ENCODE data around the gene DGKQ. TPM values are rescaled to one million over a fixed set of nuclear protein-coding genes. Genes with fewer than 3 reads are reported as not detected.

Gene DGKQ
- total RNA-seq, 1 experiment from 2014 or later = 12.4 TPM

GRCh38 chr4:1022051-1022738 is 48.8 kb upstream of the DGKQ start:
- Histone ChIP-seq H2BK120ac (ENCODE audit: low read depth, low read length, poor library complexity, severe bottlenecking) (no peak overlapping the region), H3T11ph (ENCODE audit: low read length) (no peak overlapping the region), H4K91ac (ENCODE audit: insufficient read length, low read depth, low read length) (no peak overlapping the region), H3K27ac (ENCODE audit: insufficient read length, low read depth, low read length) (no peak overlapping the region), H3K4me2 (ENCODE audit: insufficient read depth, insufficient read length, low read length) (no peak overlapping the region), H3K56ac (ENCODE audit: insufficient read length, low read depth, low read length) (no peak overlapping the region), H3K14ac (ENCODE audit: insufficient read depth, low read length) (no peak overlapping the region; the same call in 1 of the 2 replicates), H3K79me1 (ENCODE audit: insufficient read depth, low read depth, low read length, poor library complexity, severe bottlenecking) (no peaks in the 10 kb centered on the region), H3K4me1 (ENCODE audit: insufficient read depth, low read length) (no peaks in the 10 kb centered on the region; the same call in 1 of the 2 replicates), H3K23ac (ENCODE audit: insufficient read length, low read depth, low read length) (no peak overlapping the region), H2AK5ac (ENCODE audit: insufficient read length, low read length) (no peak overlapping the region), H2BK20ac (ENCODE audit: low read depth, low read length, poor library complexity, severe bottlenecking) (no peak overlapping the region), H4K8ac (replicated peaks; ENCODE audit: insufficient read length, low read depth, low read length) (no peak overlapping the region), H3K9ac (ENCODE audit: extremely low read depth, insufficient read length, low read length) (no peak overlapping the region), H3K27me3 (ENCODE audit: insufficient read depth, low read length) (no peaks in the 10 kb centered on the region), H3K18ac (ENCODE audit: insufficient read length, low read depth, low read length) (no peak overlapping the region), H3K9me3 (ENCODE audit: control insufficient read depth, low read depth, low read length) (no peaks in the 10 kb centered on the region), H2BK5ac (ENCODE audit: insufficient read length, low read length) (no peak overlapping the region), H3K4ac (ENCODE audit: low read depth, low read length) (no peak overlapping the region), H2BK15ac (ENCODE audit: low read depth, low read length) (no peak overlapping the region), H2BK12ac (ENCODE audit: insufficient read length, low read depth, low read length) (no peak overlapping the region), H4K20me1 (ENCODE audit: control insufficient read depth, insufficient read depth, insufficient read length) (no peaks in the 10 kb centered on the region), H2AFZ (ENCODE audit: low read length) (no peak overlapping the region), H4K5ac (ENCODE audit: insufficient read length, low read depth, low read length) (no peak overlapping the region), H3K79me2 (ENCODE audit: insufficient read depth, low read length) (no peaks in the 10 kb centered on the region), H3K23me2 (ENCODE audit: insufficient read length, low read depth, low read length, poor library complexity, severe bottlenecking) (no peaks in the 10 kb centered on the region)
- no CpG with 5 or more reads among the region's 46 CpGs for WGBS (ENCODE audit: extremely low coverage, insufficient read length, low lambda C conversion rate)
- no peaks in the 10 kb centered on the region for H3K27me3 Mint-ChIP-seq (ENCODE audit: low read depth)
- TF ChIP-seq CTCF (conservative IDR thresholded peaks at IDR 0.05) = no peak
- no peak overlapping the region for H3K27ac Mint-ChIP-seq
- H3K4me1 Mint-ChIP-seq = peaks cover 4 to 17% of the 10 kb centered on the region in 2 experiments; a peak in 3 of 4 replicates
- H3K4me3 Mint-ChIP-seq = no peak overlapping the region
- H3K9me3 Mint-ChIP-seq = peaks cover 0 to 2% of the 10 kb centered on the region in 2 experiments; a peak in 1 of 5 replicates
- peaks cover 8 to 13% (median 12%) of the 10 kb centered on the region in 3 experiments; a peak in 6 of 7 replicates for H3K36me3 Mint-ChIP-seq (ENCODE audit: insufficient read depth in 1 of 3, low read depth in 3 of 3)
- no peak for DNase-seq

Data from H9 (cell line).